ENCODE measurements around the gene KIAA0825.
"Not testable (repeated sequence)": the region's sequence is repeated elsewhere in the genome, so short reads cannot be mapped to it uniquely, and the experiment has no call there.

The KIAA0825 gene

DNA sequence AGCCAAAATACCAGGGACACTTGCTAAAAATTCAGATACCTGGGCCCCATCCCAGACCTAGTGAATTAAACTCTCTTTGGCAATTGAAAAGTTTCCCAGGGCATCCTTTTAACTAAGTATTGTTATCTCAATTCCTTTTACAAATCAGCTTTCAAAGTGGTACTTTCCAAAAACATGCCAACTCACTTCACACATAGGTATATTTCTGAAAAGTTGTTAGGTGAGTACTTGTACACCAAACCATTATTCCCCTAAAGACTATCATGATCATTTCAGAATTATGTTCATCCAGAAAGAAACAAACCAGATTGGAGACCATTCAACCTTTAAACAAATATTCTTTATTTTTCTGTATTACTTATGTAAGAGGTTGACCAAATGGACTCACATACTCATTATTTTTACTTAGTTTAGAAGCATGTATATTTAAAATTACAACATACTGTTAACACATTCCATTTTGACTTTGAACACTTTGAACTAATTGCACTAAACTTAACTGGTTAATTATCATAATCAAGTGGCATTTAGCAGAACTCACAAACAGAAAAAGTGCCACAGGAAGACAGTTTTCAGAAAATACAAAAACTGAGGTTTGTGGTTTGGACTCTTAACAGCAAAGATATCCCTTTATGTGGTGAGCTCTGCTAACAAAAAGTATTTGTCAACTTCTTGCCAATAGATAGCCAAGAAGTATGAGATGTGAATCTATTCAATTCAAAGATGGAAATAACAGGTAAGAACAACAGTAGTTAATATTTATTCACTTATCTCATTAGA, 40.7 kb downstream of the KIAA0825 start:
- DNase-seq: no peak

GRCh38 chr5:94575196-94575595, 43.2 kb downstream of the KIAA0825 start:
- no peak for DNase-seq

- not testable (repeated sequence) for DNase-seq
These were observed 45.1 kb downstream of the KIAA0825 start for GRCh38 chr5:94573349-94573748.

DNA sequence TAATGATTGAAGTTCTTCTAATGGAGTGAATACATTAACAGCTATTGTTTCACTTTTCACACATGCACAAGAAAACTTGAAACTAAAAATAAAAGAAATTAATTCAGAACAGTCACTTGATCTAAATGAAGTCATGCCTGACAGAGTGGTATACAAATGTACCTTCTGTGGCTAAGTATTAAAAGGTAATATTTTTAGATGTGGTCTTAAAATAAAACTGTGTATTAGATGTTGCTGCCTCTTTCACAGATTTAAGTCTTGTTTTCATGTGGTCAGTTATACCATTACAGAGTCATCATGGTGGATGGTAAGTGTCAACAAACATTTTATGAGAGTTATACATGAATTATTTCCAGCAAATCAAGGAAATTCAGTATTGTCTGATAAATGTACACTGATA, 47.0 kb downstream of the KIAA0825 start:
- DNase-seq: no peak

GRCh38 chr5:94564812-94565211, 53.6 kb downstream of the KIAA0825 start:
- no peak for DNase-seq

DNA sequence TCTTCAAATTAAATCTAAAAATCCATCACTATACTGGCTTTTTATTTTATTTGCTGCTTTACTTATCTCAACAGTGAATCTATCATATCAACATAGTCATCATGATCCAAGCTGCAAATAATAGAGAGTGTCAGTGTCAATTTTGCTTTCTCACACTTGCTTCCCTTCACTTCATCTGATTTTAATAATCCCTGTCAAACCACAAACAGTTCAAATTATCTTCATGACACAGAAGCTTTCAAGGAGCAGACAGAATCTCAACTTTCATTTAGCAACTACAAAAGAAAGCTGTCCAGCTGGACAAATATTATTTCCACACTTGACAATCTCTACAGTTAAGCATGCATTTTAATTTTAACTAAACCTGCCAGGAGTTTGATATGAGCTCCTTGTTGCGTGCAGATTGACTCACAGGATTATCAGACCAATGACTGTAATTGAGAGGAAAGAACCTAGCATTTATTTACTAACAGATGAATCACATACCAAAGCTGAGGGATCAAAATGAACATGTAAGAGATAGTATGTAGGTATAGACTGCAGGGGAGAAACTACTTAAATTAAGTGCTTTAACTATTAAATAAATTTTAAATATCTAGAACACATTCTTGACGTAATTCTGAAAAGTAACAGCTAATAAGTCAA, 56.0 kb downstream of the KIAA0825 start:
- no peak for DNase-seq

DNA sequence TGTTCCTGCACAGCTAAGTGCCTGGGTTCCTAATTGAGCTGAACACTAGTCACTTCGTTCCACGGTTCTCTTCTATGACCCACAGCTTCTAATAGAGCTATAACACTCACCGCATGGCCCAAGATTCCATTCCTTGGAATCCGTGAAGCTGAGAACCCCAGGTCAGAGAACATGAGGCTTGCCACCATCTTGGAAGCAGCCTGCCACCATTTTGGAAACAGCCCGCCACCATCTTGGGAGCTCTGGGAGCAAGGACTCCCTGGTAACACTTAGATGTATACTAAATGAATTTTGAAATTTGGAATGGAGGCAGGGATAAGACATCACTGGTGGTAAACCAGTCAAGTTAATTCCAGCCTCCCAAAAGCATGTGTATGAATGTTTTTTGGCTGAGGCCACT, 60.4 kb downstream of the KIAA0825 start:
- no peak for DNase-seq

DNA sequence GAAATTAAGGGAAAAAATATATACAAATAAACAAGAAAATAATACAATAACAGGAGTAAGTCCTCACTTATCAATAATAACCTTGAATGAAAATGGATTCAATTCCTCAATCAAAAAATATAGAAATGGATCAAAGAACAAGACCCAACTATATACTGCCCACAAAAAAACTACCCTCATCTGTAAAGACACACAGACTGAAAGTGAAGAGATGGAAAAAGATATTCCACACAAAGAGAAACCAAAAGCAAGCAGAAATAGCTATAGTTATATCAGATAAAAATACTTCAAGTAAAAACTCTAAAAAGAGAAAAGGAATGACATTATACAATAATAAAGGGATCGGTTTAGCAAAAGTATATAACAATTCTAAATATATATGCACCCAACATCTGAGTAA, 66.5 kb downstream of the KIAA0825 start:
- no peak for DNase-seq

DNA sequence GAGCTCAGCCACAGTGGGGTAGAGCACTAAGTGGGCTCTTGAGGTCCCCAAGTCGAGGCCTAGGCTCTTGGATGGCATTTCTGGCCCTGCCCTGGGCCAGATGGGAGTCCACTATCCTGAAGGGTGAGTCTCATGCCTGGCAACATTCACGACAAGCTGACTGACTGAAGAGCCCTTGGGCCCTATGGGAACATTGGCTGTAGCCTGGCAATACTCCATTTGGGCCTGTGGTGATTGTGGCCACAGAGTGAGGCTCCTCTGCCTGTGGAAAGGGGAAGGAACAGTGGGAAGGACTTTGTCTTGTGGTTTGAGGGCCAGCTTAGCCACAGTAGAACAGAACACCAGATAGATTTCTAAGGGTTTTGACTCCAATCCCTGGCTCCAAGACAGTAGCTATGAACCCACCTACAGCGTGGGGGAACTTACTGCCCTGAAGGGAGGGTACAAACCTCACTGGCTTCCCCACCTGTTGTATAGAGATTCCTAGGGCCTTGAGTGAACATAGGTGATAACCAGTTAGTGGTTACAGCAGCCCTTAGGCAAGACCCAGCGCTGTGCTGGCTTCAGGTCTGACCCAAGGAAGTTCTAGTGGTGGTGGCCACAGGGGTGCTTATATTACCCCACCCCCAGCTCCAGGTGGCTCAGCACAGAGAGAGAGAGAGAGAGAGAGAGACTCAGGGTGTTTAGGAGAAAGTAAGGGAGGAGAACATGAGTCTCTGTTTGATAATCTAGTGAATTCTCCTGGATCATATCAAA, 72.4 kb downstream of the KIAA0825 start:
- no peak for DNase-seq

DNA sequence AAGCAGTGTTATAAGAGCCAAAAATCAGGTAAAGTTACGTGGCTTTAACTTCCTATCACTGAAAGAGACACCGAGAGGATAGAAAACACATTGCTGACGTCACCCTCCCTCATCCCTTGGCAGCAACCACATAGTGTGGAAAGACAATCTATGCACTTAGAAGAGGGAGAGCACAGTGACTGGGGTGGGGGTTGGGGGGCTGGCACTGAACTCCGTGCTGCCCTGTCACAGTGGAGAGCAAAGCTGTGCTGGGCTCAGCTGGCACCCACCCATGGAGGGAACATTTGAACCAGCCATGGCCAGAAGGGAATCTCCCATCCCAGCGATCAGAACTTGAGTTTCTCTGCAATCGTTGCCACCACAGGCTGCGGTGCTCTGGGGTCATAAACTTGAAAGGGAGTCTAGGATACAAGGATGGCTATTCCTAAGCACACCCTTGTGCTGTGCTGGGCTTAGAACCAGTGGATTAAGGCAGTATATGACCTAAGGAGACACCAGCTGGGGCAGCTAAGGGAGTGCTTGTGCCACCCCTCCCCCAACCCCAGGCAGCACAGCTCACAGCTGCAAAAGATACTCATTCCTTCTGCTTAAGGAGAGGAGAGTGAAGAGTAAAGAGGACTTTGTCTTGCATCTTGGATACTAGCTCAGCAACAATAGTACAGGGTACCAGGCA, 73.4 kb downstream of the KIAA0825 start:
- no peak for DNase-seq

- no peak for DNase-seq
These were observed 74.3 kb downstream of the KIAA0825 start for GRCh38 chr5:94544031-94544650.

- DNase-seq: no peak
These were observed 77.4 kb downstream of the KIAA0825 start for GRCh38 chr5:94540856-94541494.

- DNase-seq: no peak
These were observed 80.1 kb downstream of the KIAA0825 start for GRCh38 chr5:94538260-94538659.

DNA sequence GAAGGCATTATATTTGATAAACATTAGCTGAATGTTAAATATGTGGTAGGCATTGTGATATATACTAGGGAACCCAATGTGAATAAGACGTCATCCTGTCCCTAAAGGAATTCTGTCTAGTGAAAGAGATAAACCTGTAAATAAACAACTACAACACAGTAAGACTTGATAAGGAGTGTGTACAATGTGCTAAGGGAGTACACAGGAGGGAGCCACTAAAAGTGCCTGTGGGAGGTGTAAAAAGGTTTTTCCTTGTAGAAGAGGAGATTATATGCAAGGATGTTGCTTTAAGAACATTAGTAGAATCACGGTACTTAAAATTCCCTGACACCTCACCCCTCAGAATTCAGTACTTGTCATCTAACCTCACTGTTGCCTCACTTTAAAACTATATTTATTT, 91.7 kb downstream of the KIAA0825 start:
- no peak for DNase-seq

DNA sequence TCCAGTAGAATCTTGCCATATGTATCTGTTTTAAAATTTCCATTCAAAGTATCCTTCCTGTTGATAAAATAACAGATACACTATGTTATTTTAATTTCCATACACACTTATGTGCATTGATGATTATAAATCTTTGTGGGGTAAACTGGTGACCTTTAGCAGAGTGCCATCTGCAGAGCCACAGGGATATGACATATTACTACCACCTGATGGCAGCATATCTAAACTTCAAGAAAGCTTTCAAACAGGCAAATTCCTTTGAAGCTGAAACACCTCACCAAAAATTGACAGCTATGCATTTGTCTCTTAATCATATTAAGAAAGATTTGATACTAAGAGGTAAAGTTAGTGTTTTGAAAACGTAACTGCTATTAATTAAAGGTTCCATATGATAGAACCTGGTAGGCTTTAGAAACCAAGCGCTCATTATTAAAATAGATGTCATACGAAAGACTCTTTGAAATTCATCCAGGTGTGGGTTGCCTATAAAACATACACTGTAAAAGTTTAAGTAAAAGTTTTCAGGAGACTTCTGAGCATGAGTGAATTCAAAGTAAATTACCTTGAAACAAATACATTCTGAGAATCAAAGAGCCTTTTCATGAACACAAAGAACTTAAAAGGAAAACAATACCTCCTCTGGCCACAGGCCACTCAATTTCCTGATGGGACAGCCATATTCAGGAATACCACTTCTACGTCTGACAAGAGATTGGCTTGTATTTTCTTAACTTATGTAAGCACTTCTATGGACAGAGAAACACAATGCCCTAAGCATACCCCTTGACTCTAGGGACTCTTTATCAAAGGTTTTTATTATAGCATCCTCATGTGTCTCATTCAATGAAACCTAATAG, 93.3 kb downstream of the KIAA0825 start:
- peak; percentile 18 for DNase-seq

- DNase-seq: no peak
These were observed 95.4 kb downstream of the KIAA0825 start for GRCh38 chr5:94523018-94523417.

- DNase-seq: no peak
These were observed 96.3 kb downstream of the KIAA0825 start for GRCh38 chr5:94522117-94522516.

DNA sequence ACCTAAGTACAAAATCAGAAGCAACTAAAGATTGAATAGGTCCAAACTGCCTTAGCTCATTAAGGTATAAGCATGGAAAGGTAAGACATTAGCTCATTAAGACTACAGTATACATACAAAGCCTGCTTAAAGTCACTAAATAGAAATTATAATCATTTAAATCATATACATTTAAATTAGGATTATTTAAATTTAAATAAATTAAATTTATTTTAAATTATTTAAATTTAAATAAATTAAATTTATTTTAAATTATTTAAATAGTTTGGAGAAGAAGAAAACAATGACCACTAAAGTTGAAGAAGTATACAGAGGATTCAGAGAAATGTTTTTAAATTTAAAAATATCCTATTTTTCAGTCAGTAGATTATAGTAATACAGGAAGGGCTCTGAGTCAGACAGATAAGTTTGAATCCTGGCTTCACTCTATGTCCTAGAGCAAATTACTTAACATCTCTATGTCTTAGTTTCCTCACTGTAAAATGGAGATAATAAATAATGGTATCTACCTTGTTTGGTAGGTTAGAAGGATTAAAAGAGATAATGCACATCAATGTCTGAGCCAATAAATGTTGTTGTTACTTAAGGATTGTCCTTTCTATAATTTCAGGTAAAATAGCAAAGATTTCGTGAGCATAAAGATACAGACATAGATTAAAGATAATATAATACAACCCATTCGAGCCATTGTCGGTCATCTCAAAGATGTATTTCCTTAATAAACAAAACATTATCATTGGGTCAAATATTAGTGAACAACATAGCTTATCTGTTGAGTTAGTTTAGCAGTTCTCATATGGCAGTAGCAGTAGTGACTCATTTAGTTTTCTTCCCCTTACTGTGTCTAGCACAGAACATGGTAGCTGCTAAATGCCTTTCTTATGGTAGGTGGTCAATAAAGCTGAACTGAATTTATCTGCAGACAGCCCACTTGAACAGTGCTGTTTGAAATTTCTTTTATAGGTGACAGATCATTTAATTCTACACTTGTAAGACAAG, 100.6 kb downstream of the KIAA0825 start:
- no peak for DNase-seq

DNA sequence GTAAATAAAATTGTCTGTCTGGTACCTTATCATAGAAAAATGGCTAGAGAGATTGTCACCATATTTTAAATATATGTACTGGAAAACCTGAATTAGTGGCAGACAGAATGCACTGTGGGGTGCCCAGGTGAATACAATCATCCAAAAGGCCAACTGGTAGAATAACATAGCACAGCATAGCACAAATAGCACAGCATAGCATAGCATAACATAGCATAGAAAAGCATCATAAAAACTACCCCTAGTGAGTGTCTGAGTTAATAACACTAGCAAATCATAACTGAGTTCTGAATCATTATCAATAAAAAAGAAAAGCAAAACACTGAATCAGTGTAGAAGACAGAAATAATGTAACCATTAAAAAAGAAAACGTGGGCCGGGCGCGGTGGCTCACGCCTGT, 102.3 kb downstream of the KIAA0825 start:
- no peak for DNase-seq

Measured in NCI-H1092 treated with DMSO at 0.1 percent for 48 hours (cell line).